ENCODE measurements around the gene THEM5.

GRCh38 chr1:151864411-151864810, 10.9 kb upstream of the THEM5 start:
- TF ChIP-seq CTCF (IDR thresholded peaks at IDR 0.05): no peak
- no peak for TF ChIP-seq POLR2AphosphoS5 (IDR thresholded peaks at IDR 0.05)
- no peak for TF ChIP-seq POLR2A (IDR thresholded peaks at IDR 0.05)

Measured in stomach (tissue), 4 donors.